AG09309 (cell line): ENCODE results near the gene ANKRD44.

Experiments used
- DNase-seq: peaks from one replicate; pipeline ENCODE4 v3.0.0-alpha.2; 2010; ENCODE audit warnings: low read depth
- H3K4me3 ChIP-seq: 2 replicates; pipeline ENCODE4 v1.5.1; 2011; ENCODE audit warnings: mild to moderate bottlenecking, low read depth, low read length, moderate library complexity; ENCODE audit not compliant: control insufficient read depth
- TF ChIP-seq, protein P1 (sequence below): IDR thresholded peaks from 2 replicates; pipeline ENCODE4 v1.5.1; 2011; ENCODE audit warnings: mild to moderate bottlenecking, low read depth, low read length, inconsistent platforms; ENCODE audit not compliant: insufficient read depth, control insufficient read depth; ENCODE audit errors: missing control alignments

The ANKRD44 gene

DNA sequence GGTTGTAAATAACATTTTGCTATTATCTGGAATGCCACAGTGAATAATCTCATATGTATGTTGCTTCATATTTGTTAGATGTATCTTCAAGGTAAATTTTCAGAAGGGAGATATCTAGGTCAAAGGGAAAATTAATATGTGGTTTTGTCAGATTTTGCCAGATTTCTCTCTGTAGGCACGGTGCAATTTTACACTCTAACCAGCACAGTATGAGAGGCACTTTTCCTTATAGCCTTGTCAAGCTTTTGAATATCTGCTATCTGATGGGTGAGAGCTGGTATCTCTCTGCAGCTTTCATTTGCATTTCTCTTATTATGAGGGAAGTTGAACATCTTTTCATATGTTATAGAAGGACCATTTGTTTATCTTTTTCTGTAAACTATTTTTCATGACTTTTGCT lies 208.3 kb downstream of the ANKRD44 start:
- no peak for DNase-seq
- TF ChIP-seq, protein P1, sequence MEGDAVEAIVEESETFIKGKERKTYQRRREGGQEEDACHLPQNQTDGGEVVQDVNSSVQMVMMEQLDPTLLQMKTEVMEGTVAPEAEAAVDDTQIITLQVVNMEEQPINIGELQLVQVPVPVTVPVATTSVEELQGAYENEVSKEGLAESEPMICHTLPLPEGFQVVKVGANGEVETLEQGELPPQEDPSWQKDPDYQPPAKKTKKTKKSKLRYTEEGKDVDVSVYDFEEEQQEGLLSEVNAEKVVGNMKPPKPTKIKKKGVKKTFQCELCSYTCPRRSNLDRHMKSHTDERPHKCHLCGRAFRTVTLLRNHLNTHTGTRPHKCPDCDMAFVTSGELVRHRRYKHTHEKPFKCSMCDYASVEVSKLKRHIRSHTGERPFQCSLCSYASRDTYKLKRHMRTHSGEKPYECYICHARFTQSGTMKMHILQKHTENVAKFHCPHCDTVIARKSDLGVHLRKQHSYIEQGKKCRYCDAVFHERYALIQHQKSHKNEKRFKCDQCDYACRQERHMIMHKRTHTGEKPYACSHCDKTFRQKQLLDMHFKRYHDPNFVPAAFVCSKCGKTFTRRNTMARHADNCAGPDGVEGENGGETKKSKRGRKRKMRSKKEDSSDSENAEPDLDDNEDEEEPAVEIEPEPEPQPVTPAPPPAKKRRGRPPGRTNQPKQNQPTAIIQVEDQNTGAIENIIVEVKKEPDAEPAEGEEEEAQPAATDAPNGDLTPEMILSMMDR: no peak

DNA sequence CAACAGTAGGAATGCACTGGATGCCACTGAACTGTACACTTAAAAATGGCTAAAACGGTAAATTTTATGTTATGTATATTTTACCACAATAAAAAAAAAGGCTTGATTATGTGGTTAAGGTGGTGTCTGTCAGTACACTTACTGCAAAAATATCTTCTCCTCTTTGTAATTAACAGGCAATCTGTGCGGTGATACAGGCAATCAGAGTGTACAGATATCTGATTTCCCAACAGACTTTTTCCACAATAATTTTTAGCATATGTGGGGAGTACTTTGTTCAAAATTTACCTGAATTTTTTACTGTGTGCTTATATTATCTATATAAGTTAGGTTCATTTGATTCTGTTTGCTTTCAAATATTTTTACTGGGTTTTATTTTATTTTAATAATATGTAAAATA lies 209.1 kb downstream of the ANKRD44 start:
- no peak overlapping the region for H3K4me3 ChIP-seq
- DNase-seq: no peak
- TF ChIP-seq, protein P1: no peak

More for the DNA sequence above, 208.3 kb downstream of the ANKRD44 start:
- no peak overlapping the region for H3K4me3 ChIP-seq

DNA sequence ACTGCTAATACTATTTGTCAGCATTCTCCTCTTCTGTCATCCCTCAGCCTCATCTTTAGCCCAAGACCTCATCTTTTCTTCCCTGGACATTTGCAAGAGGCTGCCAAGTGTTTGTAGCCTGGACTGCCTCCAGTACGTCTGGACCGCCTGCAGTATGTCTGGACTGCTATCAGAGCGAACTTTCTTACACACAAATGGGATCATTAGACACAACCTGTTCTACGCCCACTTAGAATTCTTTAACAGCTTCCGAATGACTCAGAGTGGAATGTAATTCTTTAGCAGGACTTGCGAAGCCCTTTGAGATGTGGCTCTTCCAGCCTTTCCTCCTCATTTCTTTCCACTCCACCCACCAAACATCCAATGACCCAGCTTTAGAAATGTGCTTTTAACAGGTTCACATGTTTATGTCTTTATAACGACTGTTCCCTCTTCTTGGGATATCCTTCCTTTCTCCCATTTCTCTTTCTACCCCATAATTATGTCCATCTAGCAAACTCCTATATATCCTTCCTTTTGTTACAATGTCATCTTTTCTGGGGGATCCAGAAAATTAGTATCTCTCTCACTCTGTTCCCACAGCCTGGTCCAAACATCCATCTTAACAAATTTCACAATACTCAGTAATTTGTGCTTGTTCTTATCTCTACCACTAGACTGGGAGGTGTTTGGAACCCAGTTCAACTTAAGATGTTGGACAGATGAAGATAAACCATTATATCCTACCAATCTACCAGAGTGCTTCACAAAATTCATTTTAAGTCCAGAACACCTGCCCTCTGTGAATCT lies 212.8 kb downstream of the ANKRD44 start:
- no peak overlapping the region for H3K4me3 ChIP-seq
- TF ChIP-seq, protein P1: no peak
- DNase-seq: peak; percentile 61

DNA sequence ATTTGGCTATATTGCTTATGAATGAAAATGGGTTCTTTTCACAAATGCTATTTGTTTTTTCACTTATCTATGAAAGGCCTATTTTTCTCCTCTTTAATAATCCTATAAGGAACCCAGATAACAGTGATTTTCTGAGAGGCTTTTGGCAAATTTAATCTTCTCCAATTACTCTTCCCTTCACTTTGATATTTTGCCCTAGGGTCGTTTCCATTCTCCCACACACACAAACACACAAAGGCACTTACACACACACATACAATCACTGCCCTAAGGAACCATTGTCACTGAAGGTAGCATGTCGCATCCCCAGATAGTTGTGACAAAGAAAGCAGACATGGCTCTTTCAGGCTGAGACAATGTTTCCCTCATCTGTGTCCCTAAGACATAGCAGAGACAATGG lies 213.9 kb downstream of the ANKRD44 start:
- H3K4me3 ChIP-seq: no peak overlapping the region
- TF ChIP-seq, protein P1: no peak
- no peak for DNase-seq

DNA sequence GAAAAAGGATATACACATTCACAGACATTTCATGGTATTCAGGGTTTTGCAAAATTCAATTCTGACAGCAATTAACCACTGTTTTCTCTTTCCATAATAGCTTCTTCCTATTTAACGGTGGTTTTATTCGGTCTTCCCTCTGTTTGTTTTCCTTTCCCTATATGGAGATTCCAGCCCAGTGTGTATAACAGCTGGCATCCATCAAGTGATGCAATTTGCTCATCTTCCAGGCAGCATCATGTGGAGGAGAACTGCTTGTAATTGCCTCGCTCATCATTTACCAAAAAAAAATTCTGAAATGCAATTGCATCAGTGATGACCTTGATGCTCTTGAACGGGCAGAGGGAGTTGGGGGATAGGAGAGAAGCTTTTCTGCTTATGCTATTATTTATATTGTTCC lies 218.1 kb downstream of the ANKRD44 start:
- no peak overlapping the region for H3K4me3 ChIP-seq
- TF ChIP-seq, protein P1: no peak
- peak; percentile 54 for DNase-seq

DNA sequence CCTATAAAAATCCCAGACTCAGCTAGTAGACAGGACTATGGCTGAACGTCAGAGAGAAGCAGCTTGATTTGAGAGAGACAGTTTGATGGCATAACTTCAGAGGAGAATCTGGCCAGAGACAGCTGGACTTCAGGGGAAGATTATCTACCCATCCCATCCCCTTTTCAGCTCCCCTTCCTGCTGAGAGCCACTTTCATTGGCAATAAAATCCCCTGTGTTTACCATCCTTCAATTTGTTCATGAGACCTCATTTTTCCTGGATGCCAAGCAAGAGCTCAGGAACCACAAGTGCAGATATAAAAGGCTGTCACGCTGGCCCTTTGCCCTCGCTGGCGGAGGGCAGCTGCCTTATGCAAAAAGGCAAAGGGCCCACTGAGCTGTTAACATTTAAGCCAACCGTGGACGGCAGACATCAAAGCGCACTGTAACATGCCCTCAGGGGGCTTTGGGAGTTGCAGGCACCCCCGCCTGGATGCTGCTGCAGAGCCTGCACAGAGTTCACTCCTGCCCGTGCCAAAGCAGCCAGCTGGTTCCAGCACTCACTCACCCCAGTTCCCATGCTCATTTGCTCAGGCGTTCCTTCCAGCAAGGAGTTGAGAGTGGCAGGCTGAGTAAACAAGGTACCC lies 219.7 kb downstream of the ANKRD44 start:
- TF ChIP-seq, protein P1: no peak
- H3K4me3 ChIP-seq: no peak overlapping the region
- DNase-seq: no peak
